GM12891 (cell line): Measurements from ENCODE around the gene EXOC6.

Experiments used
- POLR2A ChIP-seq: IDR thresholded peaks from 2 replicates; pipeline ENCODE4 v1.6.1; 2011; ENCODE audit warnings: low read depth, low read length, control low read depth
- POLR2AphosphoS5 ChIP-seq: IDR thresholded peaks from 2 replicates; pipeline ENCODE4 v1.6.1; 2011; ENCODE audit warnings: low read depth, low read length, control low read depth
- POU2F2 ChIP-seq: IDR thresholded peaks from 2 replicates; pipeline ENCODE4 v1.6.1; 2011; ENCODE audit warnings: low read depth, mild to moderate bottlenecking, control low read depth, low read length, moderate library complexity

- TF ChIP-seq POLR2A (no peak), POLR2AphosphoS5 (no peak), POU2F2 (no peak)
Measured at GRCh38 chr10:93081318-93081717, 233.0 kb downstream of the EXOC6 start.
